HepG2 (cell line): ENCODE results near the gene HLA-DMB. TPM values are rescaled to one million over a fixed set of nuclear protein-coding genes. Genes with fewer than 3 reads are reported as not detected.

Source experiments
- ATF1 ChIP-seq: IDR thresholded peaks from 2 replicates; pipeline ENCODE4 v1.6.1; 2016; ENCODE audit warnings: mild to moderate bottlenecking, control low read depth
- ETV6 ChIP-seq: sonication (generic); formaldehyde crosslinking; conservative IDR thresholded peaks from 2 replicates; pipeline ENCODE4 v1.4.0; 2020; ENCODE audit warnings: missing genetic modification reagents
- FOSL1 ChIP-seq: sonication (generic); formaldehyde crosslinking; IDR thresholded peaks from 2 replicates; pipeline ENCODE4 v1.9.0; 2021; ENCODE audit warnings: missing genetic modification reagents, borderline replicate concordance
- MATR3 ChIP-seq: sonication (generic); formaldehyde crosslinking; IDR thresholded peaks from 2 replicates; pipeline ENCODE4 v1.4.0; 2020; ENCODE audit warnings: missing genetic modification reagents
- MIXL1 ChIP-seq: IDR thresholded peaks from 2 replicates; pipeline ENCODE4 v1.6.1; 2016
- NFAT5 ChIP-seq: sonication (generic); formaldehyde crosslinking; IDR thresholded peaks from 2 replicates; pipeline ENCODE4 v1.4.0; 2020; ENCODE audit warnings: missing genetic modification reagents
- SNRNP70 ChIP-seq: fragments of 200-400 bp; formaldehyde crosslinking; IDR thresholded peaks from 2 replicates; pipeline ENCODE4 v1.6.1; 2017; ENCODE audit warnings: mild to moderate bottlenecking, low read depth, low read length, moderate library complexity
- SRSF4 ChIP-seq: fragments of 200-400 bp; formaldehyde crosslinking; IDR thresholded peaks from one replicate; pipeline ENCODE4 v1.6.1; 2018; ENCODE audit warnings: mild to moderate bottlenecking, low read depth, low read length, moderate library complexity; ENCODE audit not compliant: poor library complexity, severe bottlenecking
- TBP ChIP-seq: sonication (generic); formaldehyde crosslinking; IDR thresholded peaks from 2 replicates; pipeline ENCODE4 v1.5.0; 2020; ENCODE audit warnings: missing genetic modification reagents
- TIGD3 ChIP-seq: sonication (generic); formaldehyde crosslinking; IDR thresholded peaks from 2 replicates; pipeline ENCODE4 v1.5.1; 2020; ENCODE audit warnings: mild to moderate bottlenecking, missing genetic modification reagents, borderline replicate concordance
- ZBTB3 ChIP-seq: sonication (generic); formaldehyde crosslinking; IDR thresholded peaks from 2 replicates; pipeline ENCODE4 v1.4.0; 2020; ENCODE audit warnings: low read depth, mild to moderate bottlenecking, moderate library complexity, missing genetic modification reagents, borderline replicate concordance
- ZBTB43 ChIP-seq: sonication (generic); formaldehyde crosslinking; conservative IDR thresholded peaks from 2 replicates; pipeline ENCODE4 v1.4.0; 2020; ENCODE audit warnings: missing genetic modification reagents
- ZNF230 ChIP-seq: sonication (generic); formaldehyde crosslinking; IDR thresholded peaks from 2 replicates; pipeline ENCODE4 v1.4.0; 2020; ENCODE audit warnings: mild to moderate bottlenecking, missing genetic modification reagents
- ZNF292 ChIP-seq: sonication (generic); formaldehyde crosslinking; IDR thresholded peaks from 2 replicates; pipeline ENCODE4 v1.8.1; 2022; ENCODE audit warnings: mild to moderate bottlenecking, low read depth, missing genetic modification reagents, borderline replicate concordance
- ZNF354B ChIP-seq: sonication (generic); formaldehyde crosslinking; IDR thresholded peaks from 2 replicates; pipeline ENCODE4 v1.8.0; 2022; ENCODE audit warnings: mild to moderate bottlenecking, missing genetic modification reagents
- ZNF484 ChIP-seq: sonication (generic); formaldehyde crosslinking; IDR thresholded peaks from 2 replicates; pipeline ENCODE4 v1.5.1; 2020; ENCODE audit warnings: mild to moderate bottlenecking, low read depth, missing genetic modification reagents, borderline replicate concordance
- ZNF746 ChIP-seq: sonication (generic); formaldehyde crosslinking; IDR thresholded peaks from 2 replicates; pipeline ENCODE4 v1.8.0; 2022; ENCODE audit warnings: mild to moderate bottlenecking, missing genetic modification reagents
- polyA plus RNA-seq, 8 experiments: library from polyadenylated mRNA; depleted of rRNA in 3 of 8; stranded (reverse) in 7 of 8; unstranded in 1 of 8; fragments of >200 nt; fragmentation: Illumina TruSeq in 4 of 8; extraction: Trizol in 4 of 8; gene quantifications; 2 replicates each; pipeline versions ENCODE4 v1.2.1 to v1.2.3, GENCODE V29; 2011 to 2016; ENCODE audit warnings: low read depth in 4 of 8, missing spikeins in 1 of 8, mixed read lengths in 1 of 8; ENCODE audit not compliant: insufficient read depth in 1 of 8
- total RNA-seq, 5 experiments: library from RNA; depleted of rRNA; stranded (reverse); fragments of >200 nt; fragmentation: Illumina TruSeq; extraction: Trizol; gene quantifications; 2 replicates each; pipeline ENCODE4 v1.2.3, GENCODE V29; 2016; ENCODE audit warnings: low read depth in 1 of 5
- TF ChIP-seq, protein P1 (sequence below): sonication (generic); formaldehyde crosslinking; IDR thresholded peaks from 2 replicates; pipeline ENCODE4 v1.4.0; 2020; ENCODE audit warnings: missing genetic modification reagents, borderline replicate concordance

Gene HLA-DMB
- total and polyA plus RNA-seq, 2 of the 13 experiments (the other 11 are each of a cell fraction or from before 2014, with no cell fraction given) = not detected

DNA sequence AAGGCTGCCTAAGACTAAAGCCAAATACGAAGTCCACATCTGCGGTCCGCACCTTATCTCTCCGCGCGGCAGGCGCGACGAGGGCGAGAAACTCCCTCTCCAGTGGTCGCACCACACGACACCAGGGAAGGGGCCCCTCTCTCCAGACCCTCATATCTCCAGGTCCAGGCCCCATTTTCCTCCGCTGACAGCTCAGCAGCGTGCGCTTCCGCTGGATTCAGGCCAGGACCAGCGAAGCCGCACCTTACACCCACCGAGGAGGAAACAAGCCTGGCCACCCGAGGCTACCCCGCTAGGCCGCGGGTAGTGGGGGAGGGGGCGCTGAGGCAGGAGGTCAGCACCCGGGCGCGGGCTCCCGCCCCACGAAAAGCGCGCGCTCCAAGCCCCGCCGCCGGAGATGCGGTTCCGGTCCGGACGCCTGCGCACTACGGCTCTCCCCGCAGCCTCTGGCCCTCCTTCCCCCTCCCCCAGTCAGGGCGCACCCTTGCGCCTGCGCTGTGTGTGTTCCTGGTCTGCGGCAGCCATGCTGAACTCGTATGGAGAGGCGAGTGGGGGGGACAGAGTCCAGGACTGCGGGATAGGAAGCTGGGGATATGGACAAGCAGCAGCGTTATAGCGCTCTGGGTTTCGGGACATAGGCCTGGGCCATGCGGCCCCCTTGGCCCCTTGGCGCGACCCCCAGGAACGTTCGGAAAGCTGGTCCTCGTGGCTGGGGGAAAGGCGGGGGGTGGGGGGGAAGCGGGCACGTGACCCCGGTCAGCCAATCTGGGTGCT, 27.5 kb upstream of the HLA-DMB start, which contains the start of gene BRD2 (continued):
- peak; percentile 64 for TF ChIP-seq NFAT5 (CRISPR knock-in tag)
- TF ChIP-seq ZNF484 (CRISPR knock-in tag) = no peak
- TF ChIP-seq ATF1 (CRISPR knock-in tag) = no peak
- TF ChIP-seq TBP (CRISPR knock-in tag) = no peak
- TF ChIP-seq ETV6 (CRISPR knock-in tag) = no peak; the same call in 1 of the 2 replicates
- no peak for TF ChIP-seq MATR3 (CRISPR knock-in tag)
- peak; percentile 88; the same call in 1 of the 2 replicates for TF ChIP-seq ZNF230 (CRISPR knock-in tag)
- TF ChIP-seq FOSL1 (CRISPR knock-in tag) = no peak; the same call in 1 of the 2 replicates
- no peak for TF ChIP-seq SNRNP70
- TF ChIP-seq SRSF4 = no peak
- TF ChIP-seq, protein P1, sequence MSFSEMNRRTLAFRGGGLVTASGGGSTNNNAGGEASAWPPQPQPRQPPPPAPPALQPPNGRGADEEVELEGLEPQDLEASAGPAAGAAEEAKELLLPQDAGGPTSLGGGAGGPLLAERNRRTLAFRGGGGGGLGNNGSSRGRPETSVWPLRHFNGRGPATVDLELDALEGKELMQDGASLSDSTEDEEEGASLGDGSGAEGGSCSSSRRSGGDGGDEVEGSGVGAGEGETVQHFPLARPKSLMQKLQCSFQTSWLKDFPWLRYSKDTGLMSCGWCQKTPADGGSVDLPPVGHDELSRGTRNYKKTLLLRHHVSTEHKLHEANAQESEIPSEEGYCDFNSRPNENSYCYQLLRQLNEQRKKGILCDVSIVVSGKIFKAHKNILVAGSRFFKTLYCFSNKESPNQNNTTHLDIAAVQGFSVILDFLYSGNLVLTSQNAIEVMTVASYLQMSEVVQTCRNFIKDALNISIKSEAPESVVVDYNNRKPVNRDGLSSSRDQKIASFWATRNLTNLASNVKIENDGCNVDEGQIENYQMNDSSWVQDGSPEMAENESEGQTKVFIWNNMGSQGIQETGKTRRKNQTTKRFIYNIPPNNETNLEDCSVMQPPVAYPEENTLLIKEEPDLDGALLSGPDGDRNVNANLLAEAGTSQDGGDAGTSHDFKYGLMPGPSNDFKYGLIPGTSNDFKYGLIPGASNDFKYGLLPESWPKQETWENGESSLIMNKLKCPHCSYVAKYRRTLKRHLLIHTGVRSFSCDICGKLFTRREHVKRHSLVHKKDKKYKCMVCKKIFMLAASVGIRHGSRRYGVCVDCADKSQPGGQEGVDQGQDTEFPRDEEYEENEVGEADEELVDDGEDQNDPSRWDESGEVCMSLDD (CRISPR knock-in tag) = no peak; the same call in 1 of the 2 replicates
- 0 out of 2 replicates have a peak, but pooled peaks have one; percentile 36 for TF ChIP-seq MIXL1 (CRISPR knock-in tag)
- peak; percentile 87; the same call in 1 of the 2 replicates for TF ChIP-seq ZBTB3 (CRISPR knock-in tag)
- peak; percentile 97 for TF ChIP-seq ZNF746 (CRISPR knock-in tag)
- TF ChIP-seq ZNF292 (CRISPR knock-in tag) = no peak
- 0 out of 2 replicates have a peak, but pooled peaks have one; percentile 42 for TF ChIP-seq TIGD3 (CRISPR knock-in tag)
- TF ChIP-seq ZNF354B (CRISPR knock-in tag) = peak; percentile 86; the same call in 1 of the 2 replicates
- TF ChIP-seq ZBTB43 (CRISPR knock-in tag) = peak; percentile 69
